A549 (cell line): ENCODE measurements around the gene SELENOP. TPM values are rescaled to one million over a fixed set of nuclear protein-coding genes. Genes with fewer than 3 reads are reported as not detected.

ENCODE experiments used
- ATAC-seq, 2 experiments: fragments of 200-7000 bp in 1 of 2; fragments of >200 bp in 1 of 2; cut with Nextera tagmentation in 1 of 2; cut with Tn5 transposase in 1 of 2; 3 replicates each; pipeline versions ENCODE4 v1.8.0 to v1.9.1; 2018 to 2020; ENCODE audit warnings: mild to moderate bottlenecking in 1 of 2, moderate library complexity in 1 of 2
- CTCF ChIA-PET: fragments of 300-600 bp; sonication (Branson Sonifier 250); formaldehyde crosslinking; extraction: SDS; loops from one replicate; lab custom pipeline; 2021; ENCODE audit warnings: antibody characterized with exemption, inconsistent platforms; lab: Yijun Ruan, JAX
- POLR2A ChIA-PET: fragments of 350-600 bp; formaldehyde crosslinking; extraction: SDS; loops from one replicate; lab custom pipeline; 2021; ENCODE audit warnings: antibody characterized with exemption, inconsistent platforms; lab: Yijun Ruan, JAX
- DNase-seq, 2 experiments: peaks; one replicate each; pipeline versions ENCODE4 v3.0.0 to v3.0.0-alpha.2; 2011 to 2016; ENCODE audit warnings: low read depth in 1 of 2, low spot score in 1 of 2
- FAIRE-seq: peaks from 2 replicates; lab custom pipeline; 2011; peaks lifted over from hg19 to GRCh38; lab: Jason Lieb, UNC
- H3K27ac ChIP-seq, 2 experiments: fragments of >200 bp; sonication (Bioruptor Twin); formaldehyde crosslinking; 3 replicates each; pipeline ENCODE4 v1.5.1; 2016 to 2017
- H3K4me1 ChIP-seq: fragments of >200 bp; sonication (Bioruptor Twin); formaldehyde crosslinking; 3 replicates; pipeline ENCODE4 v1.6.1; 2016
- H3K4me2 ChIP-seq: fragments of >200 bp; sonication (Bioruptor Twin); formaldehyde crosslinking; 3 replicates; pipeline ENCODE4 v1.6.1; 2016
- H3K4me3 ChIP-seq: fragments of >200 bp; sonication (Bioruptor Twin); formaldehyde crosslinking; 3 replicates; pipeline ENCODE4 v1.5.1; 2016
- H3K9me3 ChIP-seq: fragments of >200 bp; sonication (Bioruptor Twin); formaldehyde crosslinking; 3 replicates; pipeline ENCODE4 v1.6.1; 2016
- BCL3 ChIP-seq: fragments of >200 bp; sonication (Bioruptor Twin); formaldehyde crosslinking; IDR thresholded peaks from 3 replicates; pipeline ENCODE4 v1.6.1; 2016
- CBX2 ChIP-seq: fragments of 200-600 bp; sonication (generic); IDR thresholded peaks from 2 replicates; pipeline ENCODE4 v1.6.1; 2016; ENCODE audit warnings: low read depth, mild to moderate bottlenecking, borderline replicate concordance
- CBX8 ChIP-seq: fragments of 200-600 bp; sonication (generic); IDR thresholded peaks from 2 replicates; pipeline ENCODE4 v1.6.1; 2016
- EHF ChIP-seq: fragments of 250-450 bp; sonication (Bioruptor Pico); IDR thresholded peaks from 2 replicates; pipeline ENCODE4 v1.5.0; 2020; ENCODE audit warnings: mild to moderate bottlenecking
- EHMT2 ChIP-seq: fragments of 200-600 bp; sonication (generic); IDR thresholded peaks from 2 replicates; pipeline ENCODE4 v1.6.1; 2016; ENCODE audit warnings: antibody characterized with exemption, low read depth, mild to moderate bottlenecking, moderate library complexity
- ELK1 ChIP-seq: fragments of 150-350 bp; IDR thresholded peaks from 2 replicates; pipeline ENCODE4 v1.6.1; 2014; ENCODE audit warnings: low read depth, mild to moderate bottlenecking, low read length
- EP300 ChIP-seq, 2 experiments: fragments of >200 bp; sonication (Bioruptor Twin); formaldehyde crosslinking; IDR thresholded peaks; 2 replicates in 1 of 2; 3 replicates in 1 of 2; pipeline ENCODE4 v1.6.1; 2016 to 2017
- ESRRA ChIP-seq: fragments of 150-350 bp; IDR thresholded peaks from 2 replicates; pipeline ENCODE4 v1.6.1; 2014; ENCODE audit warnings: mild to moderate bottlenecking, low read length, borderline replicate concordance
- FOXS1 ChIP-seq: fragments of 250-450 bp; sonication (Bioruptor Pico); IDR thresholded peaks from 2 replicates; pipeline ENCODE4 v1.5.0; 2020; ENCODE audit warnings: mild to moderate bottlenecking, moderate library complexity
- HDAC2 ChIP-seq: fragments of 200-600 bp; sonication (generic); IDR thresholded peaks from 2 replicates; pipeline ENCODE4 v1.6.1; 2016
- HES2 ChIP-seq: fragments of >200 bp; sonication (Bioruptor Twin); formaldehyde crosslinking; IDR thresholded peaks from 2 replicates; pipeline ENCODE4 v1.6.1; 2016
- HEYL ChIP-seq: fragments of 250-450 bp; sonication (Bioruptor Pico); IDR thresholded peaks from 2 replicates; pipeline ENCODE4 v1.8.0; 2021; ENCODE audit warnings: mild to moderate bottlenecking, moderate library complexity
- JUNB ChIP-seq: fragments of >200 bp; sonication (Bioruptor Twin); formaldehyde crosslinking; IDR thresholded peaks from 2 replicates; pipeline ENCODE4 v1.6.1; 2016
- KDM1A ChIP-seq: fragments of 200-600 bp; sonication (generic); IDR thresholded peaks from 2 replicates; pipeline ENCODE4 v1.6.1; 2016; ENCODE audit warnings: low read depth, mild to moderate bottlenecking
- MYC ChIP-seq: IDR thresholded peaks from 2 replicates; pipeline ENCODE4 v1.6.1; 2012; ENCODE audit warnings: mild to moderate bottlenecking, inconsistent platforms, low read length, improper control_type of control experiment, borderline replicate concordance
- NFE2L2 ChIP-seq: fragments of 150-350 bp; conservative IDR thresholded peaks from 2 replicates; pipeline ENCODE4 v1.6.1; 2014; ENCODE audit warnings: low read length
- POLR2A ChIP-seq: IDR thresholded peaks from 2 replicates; pipeline ENCODE4 v1.6.1; 2012; ENCODE audit warnings: mild to moderate bottlenecking, low read length
- RARB ChIP-seq: fragments of 250-450 bp; sonication (Bioruptor Pico); IDR thresholded peaks from 2 replicates; pipeline ENCODE4 v1.8.0; 2021; ENCODE audit warnings: mild to moderate bottlenecking, moderate library complexity
- REST ChIP-seq: fragments of 200-600 bp; sonication (generic); IDR thresholded peaks from 2 replicates; pipeline ENCODE4 v1.6.1; 2016; ENCODE audit warnings: antibody characterized with exemption, mild to moderate bottlenecking, moderate library complexity
- TFCP2L1 ChIP-seq: fragments of 250-450 bp; sonication (Bioruptor Pico); IDR thresholded peaks from 2 replicates; pipeline ENCODE4 v1.5.0; 2021; ENCODE audit warnings: mild to moderate bottlenecking
- TP53 ChIP-seq: fragments of 250-450 bp; sonication (Bioruptor Pico); IDR thresholded peaks from 2 replicates; pipeline ENCODE4 v1.5.0; 2021; ENCODE audit warnings: mild to moderate bottlenecking, moderate library complexity
- USF2 ChIP-seq: fragments of 450-650 bp; IDR thresholded peaks from 2 replicates; pipeline ENCODE4 v1.6.1; 2014; ENCODE audit warnings: antibody characterized with exemption
- ZFP36 ChIP-seq: fragments of 450-650 bp; IDR thresholded peaks from 2 replicates; pipeline ENCODE4 v1.6.1; 2014; ENCODE audit warnings: borderline replicate concordance; ENCODE audit not compliant: partially characterized antibody
- ZNF302 ChIP-seq: fragments of 250-450 bp; sonication (Bioruptor Pico); IDR thresholded peaks from 2 replicates; pipeline ENCODE4 v1.9.0; 2021; ENCODE audit warnings: inconsistent platforms, mild to moderate bottlenecking, moderate library complexity
- WGBS: methylation state at CpG from one replicate; pipeline ENCODE4 v1.1.6; 2017; ENCODE audit errors: missing lambda C conversion rate; 5-methylcytosine and 5-hydroxymethylcytosine counted together
- polyA plus RNA-seq, 4 experiments: library from polyadenylated mRNA; depleted of rRNA in 3 of 4; stranded (reverse); fragments of >200 nt; fragmentation: RNase III in 1 of 4; extraction: RNeasy Plus Mini Kit Qiagen cat#74134 plus additional on column Dnase treatment in 1 of 4; gene quantifications; 2 replicates in 3 of 4; 3 replicates in 1 of 4; pipeline ENCODE4 v1.2.3, GENCODE V29; 2011 to 2017
- TF ChIP-seq, protein P1 (sequence below): IDR thresholded peaks from 2 replicates; pipeline ENCODE4 v1.6.1; 2012; ENCODE audit warnings: low read depth, borderline replicate concordance
- TF ChIP-seq, protein P2 (sequence below): fragments of 250-450 bp; sonication (Bioruptor Pico); IDR thresholded peaks from 2 replicates; pipeline ENCODE4 v1.5.0; 2021; ENCODE audit warnings: mild to moderate bottlenecking, moderate library complexity, borderline replicate concordance

Gene SELENOP
- polyA plus RNA-seq, 2 of the 4 experiments (the other 2 are of a cell fraction), result 0.17 to 0.96 TPM

DNA sequence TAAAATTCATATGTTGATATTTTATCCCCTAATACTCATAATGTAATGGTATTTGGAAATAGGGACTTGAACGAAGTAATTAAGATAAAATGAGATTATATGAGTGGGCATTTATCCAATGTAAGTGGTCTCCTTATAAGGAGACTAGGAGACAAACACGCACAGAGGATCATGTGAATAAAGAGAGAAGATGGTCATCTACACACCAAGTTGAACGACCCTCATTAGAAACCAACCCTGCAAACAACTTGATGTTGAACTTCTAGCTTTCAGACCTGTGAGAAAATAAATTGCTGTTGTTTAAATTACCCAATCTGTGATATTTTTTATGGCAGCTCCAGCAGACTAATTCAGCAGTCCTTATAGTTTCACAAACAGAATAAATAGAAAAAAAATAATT lies 27.5 kb upstream of the SELENOP start:
- FAIRE-seq, result no peak
- H3K4me2 ChIP-seq, result no peak overlapping the region
- TF ChIP-seq, protein P1, sequence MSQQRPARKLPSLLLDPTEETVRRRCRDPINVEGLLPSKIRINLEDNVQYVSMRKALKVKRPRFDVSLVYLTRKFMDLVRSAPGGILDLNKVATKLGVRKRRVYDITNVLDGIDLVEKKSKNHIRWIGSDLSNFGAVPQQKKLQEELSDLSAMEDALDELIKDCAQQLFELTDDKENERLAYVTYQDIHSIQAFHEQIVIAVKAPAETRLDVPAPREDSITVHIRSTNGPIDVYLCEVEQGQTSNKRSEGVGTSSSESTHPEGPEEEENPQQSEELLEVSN, result no peak
- TF ChIP-seq MYC (no peak), CBX8 (no peak), ZFP36 (no peak), ZNF302 (CRISPR knock-in tag) (no peak), JUNB (no peak), REST (no peak), TFCP2L1 (CRISPR knock-in tag) (no peak), EHMT2 (no peak)
- TF ChIP-seq, protein P2, sequence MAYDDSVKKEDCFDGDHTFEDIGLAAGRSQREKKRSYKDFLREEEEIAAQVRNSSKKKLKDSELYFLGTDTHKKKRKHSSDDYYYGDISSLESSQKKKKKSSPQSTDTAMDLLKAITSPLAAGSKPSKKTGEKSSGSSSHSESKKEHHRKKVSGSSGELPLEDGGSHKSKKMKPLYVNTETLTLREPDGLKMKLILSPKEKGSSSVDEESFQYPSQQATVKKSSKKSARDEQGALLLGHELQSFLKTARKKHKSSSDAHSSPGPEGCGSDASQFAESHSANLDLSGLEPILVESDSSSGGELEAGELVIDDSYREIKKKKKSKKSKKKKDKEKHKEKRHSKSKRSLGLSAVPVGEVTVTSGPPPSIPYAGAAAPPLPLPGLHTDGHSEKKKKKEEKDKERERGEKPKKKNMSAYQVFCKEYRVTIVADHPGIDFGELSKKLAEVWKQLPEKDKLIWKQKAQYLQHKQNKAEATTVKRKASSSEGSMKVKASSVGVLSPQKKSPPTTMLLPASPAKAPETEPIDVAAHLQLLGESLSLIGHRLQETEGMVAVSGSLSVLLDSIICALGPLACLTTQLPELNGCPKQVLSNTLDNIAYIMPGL (CRISPR knock-in tag), result no peak
- TF ChIP-seq, all 56 proteins: peak for 0
- no peak for ATAC-seq
- DNase-seq, result no peak
- H3K9me3 ChIP-seq, result no peaks in the 10 kb centered on the region
- WGBS, result 23% methylated on average over 3 of the region's 3 CpGs
- no peak overlapping the region for H3K4me3 ChIP-seq
- no peaks in the 10 kb centered on the region for H3K4me1 ChIP-seq
- ChIA-PET CTCF (no interaction called here), POLR2A (no interaction called here)
- H3K27ac ChIP-seq, result no peak overlapping the region

GRCh38 chr5:42837601-42838000 lies 25.9 kb upstream of the SELENOP start:
- Histone ChIP-seq H3K4me1 (no peaks in the 10 kb centered on the region), H3K4me3 (no peak overlapping the region), H3K9me3 (no peaks in the 10 kb centered on the region), H3K4me2 (no peak overlapping the region), H3K27ac (no peak overlapping the region)
- ATAC-seq (no peak), DNase-seq (no peak), FAIRE-seq (no peak)
- CTCF ChIA-PET, result interaction anchor here (1.2 kb wide), 1 partner anchor 52 kb away, joined by 5 read pairs; no protein-coding TSS in a partner anchor
- TF ChIP-seq HDAC2 (no peak), HEYL (CRISPR knock-in tag) (no peak), RARB (no peak), KDM1A (no peak), JUNB (no peak), EP300 (IDR thresholded peaks at IDR 0.05) (no peak), EHF (CRISPR knock-in tag) (no peak), HES2 (no peak), TFCP2L1 (CRISPR knock-in tag) (no peak), TP53 (CRISPR knock-in tag) (no peak), CBX2 (no peak), USF2 (no peak), ELK1 (no peak), POLR2A (no peak), ESRRA (no peak), BCL3 (no peak), FOXS1 (CRISPR knock-in tag) (no peak), NFE2L2 (no peak)
- POLR2A ChIA-PET, result no interaction called here
- WGBS, result 31% methylated on average over 3 of the region's 3 CpGs
